GM21423 (cell line): Measurements from ENCODE around the gene DNAH1.

Experiments
- ATAC-seq: cut with Tn5 transposase; IDR thresholded peaks from one replicate; pipeline ENCODE4 v1.9.1; 2021; ENCODE audit warnings: mild to moderate bottlenecking, moderate library complexity; ENCODE audit not compliant: unreplicated experiment

Gene DNAH1

DNA sequence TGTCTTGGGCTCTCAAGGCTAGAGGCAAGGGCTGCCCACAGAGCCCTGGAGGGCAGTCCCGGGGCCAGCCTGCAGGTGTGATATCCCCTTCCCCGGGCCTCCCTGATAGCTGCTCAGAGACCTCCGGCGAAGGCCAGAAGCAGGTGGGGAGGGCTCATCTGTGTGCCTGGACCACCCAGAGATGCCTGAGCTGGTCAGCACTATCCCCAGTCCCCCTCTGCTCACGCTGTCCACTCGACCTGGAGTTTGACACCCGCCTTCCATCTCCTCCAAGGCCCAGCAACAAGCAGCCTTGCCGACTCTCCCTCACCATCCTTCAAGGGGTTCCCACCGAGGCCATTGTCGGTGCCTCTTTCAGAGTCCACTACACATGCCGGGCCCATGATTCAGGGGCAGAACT lies 39.4 kb downstream of the DNAH1 start:
- ATAC-seq: no peak

DNA sequence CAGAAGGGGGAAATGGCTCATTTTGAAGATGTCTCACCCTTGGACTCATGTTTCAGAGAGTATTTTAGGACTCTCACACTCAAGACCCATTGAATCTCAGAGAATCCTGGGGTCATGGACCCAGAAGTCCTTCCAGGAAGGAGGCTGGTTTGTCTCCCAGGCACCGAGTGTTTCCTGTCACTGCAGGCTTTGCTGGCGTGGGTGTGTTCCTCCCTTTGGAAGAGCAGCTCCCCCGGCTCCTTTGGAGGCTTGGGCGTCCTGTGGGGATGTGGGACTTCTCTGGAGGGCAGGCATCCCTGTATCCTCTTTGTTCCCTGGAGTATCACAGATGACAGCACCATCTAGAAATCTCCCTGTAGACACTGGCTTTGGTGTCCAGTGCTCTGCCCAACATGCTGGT lies 40.0 kb downstream of the DNAH1 start:
- no peak for ATAC-seq

DNA sequence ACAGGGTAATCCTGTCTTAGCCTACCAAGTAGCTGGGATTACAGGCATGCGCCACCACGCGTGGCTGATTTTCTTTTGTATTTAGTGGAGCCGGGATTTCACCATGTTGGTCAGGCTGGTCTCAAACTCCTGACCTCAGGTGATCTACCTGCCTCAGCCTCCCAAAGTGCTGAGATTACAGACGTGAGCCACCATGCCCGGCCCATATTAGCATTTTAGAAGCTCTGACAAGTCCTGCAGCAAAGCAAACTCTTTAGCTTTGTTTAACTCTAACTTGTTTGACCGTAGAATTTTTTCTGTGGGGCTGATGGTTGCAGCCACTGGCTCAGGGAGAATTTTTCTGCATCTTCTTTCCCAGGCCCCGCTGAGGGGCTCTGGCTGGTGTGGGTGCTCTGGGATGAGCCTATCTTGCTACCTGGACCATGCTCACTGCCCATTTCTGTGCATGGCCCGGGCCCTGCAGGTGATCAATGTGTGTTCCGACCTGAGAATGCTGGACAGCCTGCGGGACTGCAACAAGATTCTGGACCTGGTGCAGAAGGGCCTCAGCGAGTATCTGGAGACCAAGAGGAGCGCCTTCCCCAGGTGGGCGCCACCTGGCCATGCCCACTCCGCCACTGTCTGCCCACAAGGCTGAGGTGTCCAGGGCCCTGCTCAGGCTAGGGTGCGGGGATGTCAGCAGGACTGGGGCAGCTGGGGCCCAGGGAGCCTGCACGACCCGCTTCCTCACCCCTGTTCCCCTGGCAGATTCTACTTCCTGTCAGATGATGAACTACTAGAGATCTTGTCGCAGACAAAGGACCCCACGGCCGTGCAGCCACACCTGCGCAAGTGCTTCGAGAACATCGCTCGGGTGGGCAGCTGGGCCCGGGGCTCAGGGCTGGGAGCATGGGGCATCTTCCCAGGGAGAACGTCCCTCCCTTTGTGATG lies 41.3 kb downstream of the DNAH1 start:
- ATAC-seq: no peak

DNA sequence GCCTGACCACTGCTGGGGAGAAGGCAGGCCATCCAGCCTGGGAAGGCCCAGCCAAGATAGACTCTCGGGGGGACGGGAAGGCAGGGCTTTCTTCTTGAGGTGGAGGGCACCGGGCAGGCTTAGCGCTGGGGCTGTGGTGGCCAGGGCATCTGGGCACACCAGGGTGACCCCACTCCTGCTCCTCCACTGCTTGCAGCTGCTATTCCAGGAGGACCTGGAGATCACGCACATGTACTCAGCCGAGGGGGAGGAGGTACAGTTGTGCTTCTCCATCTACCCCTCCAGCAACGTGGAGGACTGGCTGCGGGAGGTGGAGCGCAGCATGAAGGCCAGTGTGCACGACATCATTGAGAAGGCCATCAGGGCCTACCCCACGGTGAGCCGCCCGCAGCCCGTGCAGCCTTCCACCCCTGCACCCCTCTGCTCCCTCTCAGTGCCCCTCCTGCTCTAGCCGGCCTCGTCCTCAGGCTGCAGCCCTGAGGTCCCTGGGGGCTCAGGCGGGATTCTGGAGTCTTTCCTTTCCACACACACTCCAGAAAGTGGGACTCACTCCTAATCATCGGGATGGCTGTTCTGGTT lies 42.3 kb downstream of the DNAH1 start:
- ATAC-seq: no peak

DNA sequence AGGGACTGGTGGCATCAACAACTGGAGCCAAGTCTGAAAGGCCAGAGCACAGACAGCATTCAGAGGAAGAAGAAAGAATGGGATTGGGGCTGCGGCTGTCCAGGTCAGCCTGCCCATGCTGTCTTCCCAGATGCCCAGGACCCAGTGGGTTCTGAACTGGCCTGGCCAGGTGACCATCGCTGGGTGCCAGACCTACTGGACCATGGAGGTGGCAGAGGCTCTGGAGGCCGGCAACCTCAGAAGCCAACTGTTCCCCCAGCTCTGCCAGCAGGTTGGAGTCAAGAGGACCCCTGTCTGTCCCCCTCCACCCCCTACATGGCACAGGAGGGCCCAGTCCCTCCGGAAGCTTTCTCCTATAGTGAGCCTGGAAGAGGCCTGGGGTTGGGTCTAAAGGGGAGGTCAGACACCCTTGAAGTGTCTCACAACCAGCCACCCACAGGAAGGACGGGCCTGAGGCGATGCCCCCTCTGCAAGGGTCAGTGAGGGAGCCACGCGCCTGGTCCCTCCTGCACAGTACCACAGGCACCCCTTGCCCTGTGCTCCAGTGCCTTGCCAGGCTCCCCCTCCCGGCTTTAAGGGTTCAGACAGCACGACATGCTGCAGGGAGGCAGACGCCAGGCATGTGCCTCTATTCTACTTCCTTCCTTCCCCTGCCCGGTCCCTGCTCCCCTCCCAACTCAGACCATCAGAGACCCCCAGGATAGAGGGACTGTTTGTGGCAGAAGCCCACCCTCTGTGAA lies 43.2 kb downstream of the DNAH1 start:
- ATAC-seq: no peak

DNA sequence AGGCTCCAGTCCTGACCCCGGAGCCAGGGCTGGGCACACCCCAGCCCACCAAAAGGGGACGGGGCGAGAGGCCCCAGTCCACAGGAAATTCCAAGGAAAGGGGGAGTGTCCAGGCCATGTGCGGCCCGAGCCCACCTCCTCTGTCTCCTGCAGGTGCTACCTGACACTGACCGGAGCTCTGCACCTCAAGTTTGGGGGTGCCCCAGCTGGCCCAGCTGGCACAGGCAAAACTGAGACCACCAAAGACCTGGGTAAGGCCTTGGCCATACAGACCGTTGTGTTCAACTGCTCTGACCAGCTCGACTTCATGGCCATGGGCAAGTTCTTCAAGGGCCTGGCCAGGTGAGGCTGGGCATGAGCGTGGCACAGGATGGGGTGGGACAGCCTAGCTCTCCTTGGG lies 44.9 kb downstream of the DNAH1 start:
- no peak for ATAC-seq

DNA sequence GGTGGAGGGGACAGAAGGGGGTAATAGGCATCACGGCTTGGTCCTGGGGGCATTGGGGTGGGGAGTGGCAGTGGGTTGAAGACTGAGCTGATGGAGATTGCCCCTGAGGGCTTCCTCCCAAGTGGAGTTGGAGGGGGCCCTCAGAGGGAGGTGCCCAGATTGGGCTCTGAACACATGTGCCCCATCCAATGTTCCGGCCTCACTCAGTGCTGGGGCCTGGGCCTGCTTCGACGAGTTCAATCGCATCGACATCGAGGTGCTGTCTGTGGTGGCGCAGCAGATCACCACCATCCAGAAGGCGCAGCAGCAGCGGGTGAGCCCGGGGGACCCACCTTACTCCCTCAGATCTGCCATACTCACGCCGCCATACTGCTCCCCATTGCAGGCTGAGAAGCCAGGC lies 45.3 kb downstream of the DNAH1 start:
- ATAC-seq: no peak

DNA sequence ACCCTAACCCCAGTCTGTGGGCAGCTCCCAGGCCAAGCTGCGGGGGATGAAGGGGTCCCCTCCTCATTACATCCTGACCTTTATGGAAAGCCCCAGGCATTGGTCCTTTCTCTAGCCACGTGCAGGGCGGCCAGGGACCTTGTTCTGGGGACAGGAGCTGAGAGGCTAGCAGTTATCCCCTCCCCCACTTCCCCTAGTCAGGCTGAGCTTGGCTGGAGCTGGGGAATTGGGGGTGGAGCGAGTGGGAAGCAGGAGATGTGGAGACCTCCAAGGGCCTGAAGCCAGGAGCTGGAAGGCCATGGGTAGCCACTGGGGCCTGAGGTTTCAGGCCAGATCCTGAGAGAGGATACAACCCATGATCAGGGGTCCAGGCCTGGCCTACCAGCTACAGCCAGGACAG lies 45.8 kb downstream of the DNAH1 start:
- no peak for ATAC-seq

DNA sequence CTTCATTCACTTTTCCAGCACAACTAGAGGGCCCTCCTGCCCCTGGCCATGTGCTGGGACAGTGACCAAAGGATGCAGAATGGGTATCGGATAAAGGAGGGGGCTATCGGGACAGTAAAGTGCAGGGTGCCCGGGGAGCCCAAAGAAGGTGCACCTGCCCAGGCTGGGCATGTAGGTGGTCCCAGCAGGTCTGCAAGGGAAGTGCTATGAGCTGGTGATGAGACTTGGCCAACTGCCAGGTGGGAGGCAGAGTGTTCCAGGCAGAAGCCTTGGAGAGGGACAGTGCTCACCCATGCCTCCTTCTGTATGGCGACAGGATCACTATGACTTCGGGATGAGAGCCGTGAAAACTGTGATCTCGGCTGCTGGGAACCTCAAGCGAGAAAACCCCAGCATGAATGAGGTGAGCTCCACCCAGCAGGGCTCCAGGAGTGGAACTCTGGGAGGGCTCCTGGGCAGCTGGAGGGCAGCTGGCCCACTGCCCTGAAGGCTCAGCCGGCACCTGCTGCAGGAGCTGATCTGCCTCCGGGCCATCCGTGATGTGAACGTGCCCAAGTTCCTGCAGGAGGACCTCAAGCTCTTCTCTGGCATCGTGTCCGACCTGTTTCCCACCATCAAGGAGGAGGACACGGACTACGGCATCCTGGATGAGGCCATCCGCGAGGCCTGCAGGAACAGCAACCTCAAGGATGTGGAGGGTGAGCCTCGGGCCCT lies 48.4 kb downstream of the DNAH1 start:
- no peak for ATAC-seq

DNA sequence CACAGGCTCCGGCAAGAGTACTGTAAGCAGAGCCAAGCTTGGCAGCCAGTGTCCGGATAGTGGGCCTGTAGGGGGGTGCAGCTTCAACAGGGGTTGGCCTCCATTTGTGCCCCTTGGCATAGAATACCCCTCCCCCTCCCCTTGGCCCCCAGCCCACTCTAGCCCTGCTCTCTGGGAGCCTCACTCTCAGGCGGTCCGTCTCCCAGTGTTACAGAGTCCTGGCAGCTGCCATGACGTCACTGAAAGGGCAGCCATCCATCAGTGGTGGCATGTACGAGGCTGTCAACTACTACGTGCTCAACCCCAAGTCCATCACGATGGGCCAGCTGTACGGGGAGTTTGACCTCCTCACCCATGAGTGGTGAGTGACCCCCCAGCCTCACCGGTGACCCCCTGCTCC lies 50.4 kb downstream of the DNAH1 start:
- ATAC-seq: no peak

DNA sequence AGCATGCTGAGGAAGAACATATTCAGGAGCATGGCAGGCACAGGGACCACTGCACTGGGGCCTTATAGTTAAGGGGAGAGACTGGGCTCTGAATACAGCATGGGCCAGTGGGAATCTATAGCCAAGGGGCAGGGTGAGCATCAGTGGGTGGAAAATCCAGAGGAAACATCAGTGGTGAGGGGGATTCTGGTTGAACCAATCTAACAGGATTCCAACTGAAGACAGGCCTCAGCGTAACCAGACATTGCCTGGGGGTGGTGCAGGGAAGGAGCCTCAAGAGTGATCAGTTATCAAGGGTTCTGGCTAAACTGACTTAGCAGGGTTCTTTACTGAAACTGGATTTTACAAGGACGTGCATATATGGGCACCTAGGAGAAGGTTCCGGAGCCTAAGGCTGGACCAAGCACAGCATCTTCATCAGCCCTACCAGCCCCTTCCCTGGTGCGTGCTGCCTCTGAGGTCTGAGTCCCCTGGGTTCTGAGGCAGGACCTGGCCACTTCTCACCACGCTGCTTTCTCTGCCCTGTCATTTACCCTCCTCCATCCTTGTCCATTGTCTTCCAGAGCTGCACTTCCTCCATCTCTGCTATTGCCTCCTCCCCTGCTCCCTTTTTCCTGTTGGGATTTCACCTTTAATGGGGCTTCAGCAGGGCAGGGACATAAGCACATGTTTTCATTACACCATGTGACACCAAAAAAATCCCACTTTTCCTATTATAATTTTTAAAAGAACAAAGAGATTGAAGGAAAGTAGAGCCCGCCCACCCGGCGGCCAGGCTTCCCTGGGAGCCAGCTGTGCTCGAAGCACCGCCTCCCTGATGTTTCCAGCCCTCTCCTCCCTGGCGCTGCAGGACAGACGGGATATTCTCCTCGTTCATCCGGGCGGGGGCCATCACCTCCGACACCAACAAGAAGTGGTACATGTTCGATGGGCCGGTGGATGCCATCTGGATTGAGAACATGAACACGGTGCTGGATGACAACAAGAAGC lies 52.1 kb downstream of the DNAH1 start:
- no peak for ATAC-seq

DNA sequence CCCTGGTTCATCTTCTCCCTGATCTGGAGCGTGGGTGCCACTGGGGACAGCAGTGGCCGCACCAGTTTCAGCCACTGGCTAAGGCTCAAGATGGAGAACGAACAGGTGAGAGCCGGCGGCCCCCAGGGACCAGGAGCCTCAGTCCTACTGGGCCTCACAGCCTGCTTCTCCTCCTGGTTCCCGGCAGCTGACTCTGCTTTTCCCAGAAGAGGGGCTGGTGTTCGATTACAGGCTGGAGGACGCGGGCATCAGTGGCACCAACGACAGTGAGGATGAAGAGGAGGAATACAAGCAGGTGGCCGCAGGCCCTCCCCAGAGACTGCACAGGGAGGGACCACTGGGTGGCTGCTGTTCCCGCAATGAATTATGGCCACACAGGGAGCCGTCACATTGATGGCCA lies 54.4 kb downstream of the DNAH1 start:
- no peak for ATAC-seq

DNA sequence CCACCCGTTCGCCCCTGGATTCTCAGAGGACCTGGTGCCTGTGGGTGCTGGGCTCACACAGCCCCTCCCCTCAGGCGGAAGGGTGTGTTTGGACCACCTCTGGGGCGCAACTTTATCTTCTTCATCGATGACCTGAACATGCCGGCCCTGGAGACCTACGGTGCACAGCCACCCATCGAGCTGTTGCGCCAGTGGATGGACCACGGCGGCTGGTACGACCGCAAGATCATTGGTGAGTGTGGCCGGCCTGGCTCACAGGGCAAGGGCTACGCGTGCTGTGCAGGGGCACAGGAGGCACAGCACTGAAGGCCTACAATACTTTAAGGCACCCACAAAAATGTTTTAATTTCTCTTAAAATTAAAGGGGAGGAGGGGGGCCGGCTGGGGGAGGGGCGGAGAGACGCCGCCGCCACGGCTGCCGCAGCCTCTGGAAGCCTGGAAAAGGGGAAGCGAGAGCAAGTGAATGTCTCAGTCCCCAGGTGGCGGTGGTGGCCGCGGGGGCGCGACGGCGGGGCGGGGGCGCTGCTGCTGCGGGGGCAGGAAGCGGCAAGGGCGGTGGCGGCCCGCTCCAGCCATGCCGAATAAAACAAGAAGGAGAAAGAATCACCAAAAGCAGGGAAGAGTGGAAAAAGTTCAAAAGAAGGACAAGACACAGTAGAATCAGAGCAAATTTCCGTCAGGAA lies 56.8 kb downstream of the DNAH1 start:
- no peak for ATAC-seq

DNA sequence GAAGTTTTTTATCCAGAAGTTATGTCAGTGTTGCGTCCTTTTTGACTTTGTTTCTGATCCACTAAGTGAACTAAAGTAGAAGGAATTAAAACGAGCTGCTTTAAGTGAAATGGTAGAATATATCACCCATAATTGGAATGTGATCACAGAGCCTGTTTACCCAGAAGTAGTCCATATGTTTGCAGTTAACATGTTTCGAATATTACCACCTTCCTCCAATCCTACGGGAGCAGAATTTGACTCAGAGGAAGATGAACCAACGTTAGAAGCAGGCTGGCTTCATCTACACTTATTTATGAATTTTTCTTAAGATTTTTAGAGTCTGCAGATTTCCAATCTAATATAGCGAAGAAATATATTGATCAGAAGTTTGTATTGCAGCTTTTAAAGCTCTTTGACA lies 57.6 kb downstream of the DNAH1 start:
- no peak for ATAC-seq

DNA sequence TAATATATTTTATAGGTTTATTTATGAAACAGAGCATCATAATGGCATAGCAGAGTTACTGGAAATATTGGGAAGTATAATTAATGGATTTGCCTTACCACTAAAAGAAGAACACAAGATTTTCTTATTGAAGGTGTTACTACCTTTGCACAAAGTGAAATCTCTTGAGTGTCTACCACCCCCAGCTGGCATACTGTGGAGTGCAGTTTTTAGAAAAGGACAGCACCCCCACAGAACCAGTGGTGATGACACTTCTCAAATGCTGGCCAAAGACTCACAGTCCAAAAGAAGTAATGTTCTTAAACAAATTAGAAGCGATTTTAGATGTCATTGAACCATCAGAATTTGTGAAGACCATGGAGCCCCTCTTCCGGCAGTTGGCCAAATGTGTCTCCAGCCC lies 58.1 kb downstream of the DNAH1 start:
- no peak for ATAC-seq

DNA sequence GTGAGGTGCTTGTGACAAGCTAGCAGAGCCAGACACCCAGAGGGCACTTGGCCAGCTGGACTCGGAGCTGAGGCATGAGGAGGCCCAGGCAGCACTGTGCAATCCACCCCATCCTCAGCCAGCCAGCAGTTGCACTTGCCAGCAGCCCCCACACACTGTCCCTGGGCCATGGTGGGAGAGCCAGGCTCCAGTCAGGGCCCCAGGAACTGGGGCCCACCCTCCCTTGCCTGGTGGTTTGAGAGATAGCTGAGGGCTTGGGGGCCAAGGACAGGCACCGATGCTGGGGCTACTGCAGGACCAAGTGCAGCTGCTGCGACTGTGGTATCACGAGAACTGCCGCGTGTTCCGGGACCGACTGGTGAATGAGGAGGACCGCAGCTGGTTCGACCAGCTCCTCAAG lies 63.5 kb downstream of the DNAH1 start:
- ATAC-seq: no peak

DNA sequence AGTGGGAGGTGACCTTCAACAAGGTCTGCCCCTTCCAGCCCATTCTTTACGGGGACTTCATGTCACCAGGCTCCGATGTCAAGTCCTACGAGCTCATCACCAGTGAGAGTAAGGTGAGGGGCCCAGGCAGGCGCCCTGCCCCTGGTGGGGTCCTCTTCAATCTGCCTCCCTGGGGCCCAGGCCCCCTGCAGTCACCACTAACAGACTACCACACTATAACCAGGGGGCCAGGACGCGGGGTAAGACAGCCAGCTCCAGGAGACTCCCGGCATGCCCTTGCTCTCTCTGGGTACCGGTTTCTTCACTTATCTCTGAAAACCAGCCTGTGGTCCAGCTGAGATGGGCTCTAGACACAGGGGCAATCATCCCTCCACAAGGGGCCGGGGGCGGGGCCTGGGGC lies 63.9 kb downstream of the DNAH1 start:
- ATAC-seq: no peak

DNA sequence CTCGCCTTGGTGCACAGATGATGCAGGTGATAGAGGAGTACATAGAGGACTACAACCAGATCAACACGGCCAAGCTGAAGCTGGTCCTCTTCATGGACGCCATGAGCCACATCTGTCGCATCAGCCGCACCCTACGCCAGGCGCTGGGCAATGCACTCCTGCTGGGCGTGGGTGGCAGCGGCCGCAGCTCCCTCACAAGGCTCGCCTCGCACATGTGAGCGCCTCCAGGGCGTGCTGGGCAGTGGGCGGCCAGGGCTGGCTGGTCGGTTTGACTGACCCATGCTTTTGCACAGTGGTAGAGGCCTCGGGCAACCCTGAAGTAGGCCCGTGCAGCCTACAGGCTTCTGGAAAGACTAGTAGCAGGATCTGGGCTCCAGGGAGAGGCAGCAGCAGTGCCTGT lies 65.5 kb downstream of the DNAH1 start:
- no peak for ATAC-seq

DNA sequence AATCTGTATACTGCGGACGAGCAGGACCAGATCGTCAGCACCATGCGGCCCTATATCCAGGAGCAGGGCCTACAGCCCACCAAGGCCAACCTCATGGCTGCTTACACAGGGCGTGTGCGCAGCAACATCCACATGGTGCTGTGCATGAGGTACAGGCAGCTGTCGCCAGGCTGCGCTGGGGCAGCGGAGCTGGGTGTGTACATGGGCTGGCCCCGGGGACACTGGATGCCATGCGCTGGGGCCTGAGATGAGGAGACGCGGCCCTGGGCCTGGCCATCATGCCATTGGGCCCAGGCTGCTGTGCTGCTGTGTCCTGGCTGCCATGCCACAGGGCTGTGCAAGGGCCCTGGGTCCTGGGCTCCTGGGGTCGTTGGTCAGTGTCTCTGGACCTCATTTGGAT lies 67.3 kb downstream of the DNAH1 start:
- no peak for ATAC-seq
